Activated B cell treated with CpG ODN at 0.5 μM for 24 hours (primary cell): Measurements from ENCODE around the gene INSYN1. TPM values are rescaled to one million over a fixed set of nuclear protein-coding genes. Genes with fewer than 3 reads are reported as not detected.

ENCODE experiments used
- ATAC-seq: fragments of 200-7000 bp; cut with Tn5 transposase; one replicate; pipeline ENCODE4 v1.10.0; 2021; ENCODE audit warnings: low read depth, mild to moderate bottlenecking, moderate library complexity
- CTCF ChIA-PET: fragments of 350-600 bp; sonication (Branson Sonifier 250); formaldehyde crosslinking; loops from one replicate; lab custom pipeline; 2021; ENCODE audit warnings: antibody characterized with exemption; lab: Charles Lee
- POLR2A ChIA-PET: fragments of 350-600 bp; sonication (Branson Sonifier 250); formaldehyde crosslinking; loops from one replicate; lab custom pipeline; 2021; ENCODE audit warnings: antibody characterized with exemption; lab: Charles Lee
- DNase-seq: peaks from one replicate; pipeline ENCODE4 v3.0.0; 2022
- H3K27ac Mint-ChIP-seq: one replicate; pipeline ENCODE4 v1.8.0; 2020; ENCODE audit warnings: mixed read lengths
- H3K27me3 Mint-ChIP-seq: one replicate; pipeline ENCODE4 v1.8.0; 2021; ENCODE audit warnings: mixed read lengths
- H3K36me3 Mint-ChIP-seq: one replicate; pipeline ENCODE4 v1.8.0; 2021; ENCODE audit warnings: low read depth, mixed read lengths
- H3K4me1 Mint-ChIP-seq: one replicate; pipeline ENCODE4 v1.8.0; 2021; ENCODE audit warnings: mixed read lengths
- H3K4me3 Mint-ChIP-seq: one replicate; pipeline ENCODE4 v1.8.0; 2020; ENCODE audit warnings: mild to moderate bottlenecking, mixed read lengths
- H3K9me3 Mint-ChIP-seq: one replicate; pipeline ENCODE4 v1.8.0; 2020; ENCODE audit warnings: mixed read lengths
- intact Hi-C: fragments of 100-400 bp; cut with micrococcal nuclease; formaldehyde crosslinking; loops from one replicate; pipeline ENCODE4 v1.15.1; 2024
- total RNA-seq: library from RNA; stranded (reverse); gene quantifications from 2 replicates; pipeline ENCODE4 v1.2.3, GENCODE V29; 2022
- TF ChIP-seq, protein P1 (sequence below): fragments of 200-600 bp; IDR thresholded peaks from one replicate; pipeline ENCODE4 v1.8.0; 2022; ENCODE audit warnings: antibody characterized with exemption, mild to moderate bottlenecking

The INSYN1 gene
- total RNA-seq, 1 donor from 2014 or later, result not detected

DNA sequence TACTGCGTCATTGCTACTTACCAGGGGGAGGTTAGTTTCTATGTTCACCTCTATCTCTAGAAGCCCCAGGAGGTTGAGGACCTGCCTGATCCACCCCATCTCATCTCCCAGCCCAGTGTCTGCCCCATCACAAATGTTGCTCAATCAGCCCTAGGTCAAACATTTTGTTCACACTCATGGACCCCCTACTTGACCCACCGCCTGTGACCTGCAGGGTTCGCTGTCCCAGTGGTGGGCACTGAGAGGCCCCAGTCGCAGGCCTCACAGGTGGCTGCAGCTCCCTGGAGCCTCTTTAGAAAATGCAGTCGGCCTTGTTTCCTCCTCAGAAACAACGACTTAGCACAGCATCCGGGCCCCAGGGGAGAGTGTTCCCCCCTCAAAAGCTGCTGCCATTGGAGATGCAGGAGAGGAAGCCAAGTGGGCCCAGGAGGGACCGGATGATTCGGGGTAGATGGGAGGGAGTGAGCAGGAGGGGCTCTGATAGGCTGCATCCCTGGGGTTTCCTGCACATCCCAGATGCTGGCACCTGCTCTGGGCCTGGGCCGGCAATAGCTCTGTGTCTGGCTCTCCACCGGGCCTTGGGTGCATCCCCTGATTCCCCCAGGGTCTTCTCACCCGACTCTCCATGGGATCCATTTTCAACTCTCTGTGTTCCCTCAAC, 18.4 kb upstream of the INSYN1 start:
- H3K36me3 Mint-ChIP-seq, result no peaks in the 10 kb centered on the region
- H3K27ac Mint-ChIP-seq, result no peak overlapping the region

DNA sequence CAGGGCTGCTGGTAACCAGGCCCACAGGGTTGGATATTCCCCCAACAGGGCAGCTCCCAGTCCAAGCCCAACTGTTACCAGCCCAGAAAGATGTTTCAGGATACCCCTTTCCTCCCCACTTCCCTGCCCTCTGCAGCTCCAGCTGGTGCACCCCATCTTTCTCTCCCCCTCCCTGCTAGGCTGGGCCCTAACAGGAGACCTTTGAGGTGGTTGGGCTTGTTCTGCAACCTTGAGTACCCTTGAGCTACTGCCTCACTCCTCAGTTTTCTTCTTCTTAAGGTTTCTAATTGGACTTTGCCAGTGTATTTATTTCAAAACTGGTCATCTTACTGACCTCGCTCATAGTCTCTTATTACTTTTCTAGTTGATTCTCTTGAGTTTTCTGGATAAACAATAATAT, 16.9 kb upstream of the INSYN1 start:
- ChIA-PET POLR2A (no interaction called here), CTCF (no interaction called here)
- no peak for DNase-seq
- Mint-ChIP-seq H3K27ac (no peak overlapping the region), H3K36me3 (no peaks in the 10 kb centered on the region), H3K27me3 (peaks cover 21% of the 10 kb centered on the region), H3K9me3 (no peaks in the 10 kb centered on the region), H3K4me3 (no peak overlapping the region), H3K4me1 (no peaks in the 10 kb centered on the region)
- no peak for ATAC-seq
- TF ChIP-seq, protein P1, sequence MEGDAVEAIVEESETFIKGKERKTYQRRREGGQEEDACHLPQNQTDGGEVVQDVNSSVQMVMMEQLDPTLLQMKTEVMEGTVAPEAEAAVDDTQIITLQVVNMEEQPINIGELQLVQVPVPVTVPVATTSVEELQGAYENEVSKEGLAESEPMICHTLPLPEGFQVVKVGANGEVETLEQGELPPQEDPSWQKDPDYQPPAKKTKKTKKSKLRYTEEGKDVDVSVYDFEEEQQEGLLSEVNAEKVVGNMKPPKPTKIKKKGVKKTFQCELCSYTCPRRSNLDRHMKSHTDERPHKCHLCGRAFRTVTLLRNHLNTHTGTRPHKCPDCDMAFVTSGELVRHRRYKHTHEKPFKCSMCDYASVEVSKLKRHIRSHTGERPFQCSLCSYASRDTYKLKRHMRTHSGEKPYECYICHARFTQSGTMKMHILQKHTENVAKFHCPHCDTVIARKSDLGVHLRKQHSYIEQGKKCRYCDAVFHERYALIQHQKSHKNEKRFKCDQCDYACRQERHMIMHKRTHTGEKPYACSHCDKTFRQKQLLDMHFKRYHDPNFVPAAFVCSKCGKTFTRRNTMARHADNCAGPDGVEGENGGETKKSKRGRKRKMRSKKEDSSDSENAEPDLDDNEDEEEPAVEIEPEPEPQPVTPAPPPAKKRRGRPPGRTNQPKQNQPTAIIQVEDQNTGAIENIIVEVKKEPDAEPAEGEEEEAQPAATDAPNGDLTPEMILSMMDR, result no peak
- intact Hi-C loops, result no loop called here

More for the DNA sequence above, 18.4 kb upstream of the INSYN1 start:
- intact Hi-C loops, result no loop called here
- ATAC-seq (no peak), DNase-seq (no peak)
- H3K27me3 Mint-ChIP-seq, result peaks cover 20% of the 10 kb centered on the region
- CTCF ChIA-PET, result no interaction called here
- TF ChIP-seq, protein P1, result no peak
- no peaks in the 10 kb centered on the region for H3K4me1 Mint-ChIP-seq
- POLR2A ChIA-PET, result no interaction called here
- no peaks in the 10 kb centered on the region for H3K9me3 Mint-ChIP-seq
- no peak overlapping the region for H3K4me3 Mint-ChIP-seq

DNA sequence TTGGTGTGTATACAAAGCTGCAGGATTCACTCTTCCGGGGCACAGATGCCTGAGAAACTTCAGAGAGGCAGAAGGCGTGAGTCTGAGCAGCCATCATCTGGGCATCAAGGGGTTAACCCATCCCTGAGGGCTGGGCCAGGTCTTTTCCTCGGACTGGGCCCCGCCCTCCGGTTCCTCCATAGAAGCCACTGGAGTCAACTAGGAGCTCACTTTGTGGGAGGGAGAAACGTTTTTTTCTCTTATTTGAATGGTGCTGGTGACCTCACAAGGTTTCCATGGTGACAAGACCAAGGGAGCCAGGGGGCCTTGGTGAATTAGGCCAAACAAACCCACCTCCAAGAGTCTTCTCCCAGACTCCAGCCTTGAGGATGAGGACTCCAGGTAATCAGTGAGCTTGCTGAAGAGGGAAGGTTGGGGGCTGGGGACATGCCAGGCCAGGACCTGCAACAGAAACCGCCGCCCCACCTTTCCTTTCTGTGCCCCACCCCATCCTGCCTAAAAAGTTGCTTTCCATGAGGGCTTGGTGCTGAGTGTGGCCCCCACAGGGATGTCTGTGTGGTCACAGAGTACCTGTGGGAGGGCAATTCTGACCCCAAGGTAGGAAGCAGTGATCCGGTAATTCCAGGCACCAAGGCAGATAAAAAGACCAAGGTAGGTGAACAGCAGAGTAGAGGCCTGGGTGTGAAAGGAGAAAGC, 14.8 kb upstream of the INSYN1 start:
- ChIA-PET CTCF (no interaction called here), POLR2A (no interaction called here)
- Mint-ChIP-seq H3K36me3 (no peaks in the 10 kb centered on the region), H3K4me1 (no peaks in the 10 kb centered on the region), H3K27me3 (peaks cover 20% of the 10 kb centered on the region), H3K4me3 (no peak overlapping the region), H3K9me3 (no peaks in the 10 kb centered on the region), H3K27ac (no peak overlapping the region)
- intact Hi-C loops, result no loop called here
- DNase-seq (no peak), ATAC-seq (no peak)
- TF ChIP-seq, protein P1, result no peak

DNA sequence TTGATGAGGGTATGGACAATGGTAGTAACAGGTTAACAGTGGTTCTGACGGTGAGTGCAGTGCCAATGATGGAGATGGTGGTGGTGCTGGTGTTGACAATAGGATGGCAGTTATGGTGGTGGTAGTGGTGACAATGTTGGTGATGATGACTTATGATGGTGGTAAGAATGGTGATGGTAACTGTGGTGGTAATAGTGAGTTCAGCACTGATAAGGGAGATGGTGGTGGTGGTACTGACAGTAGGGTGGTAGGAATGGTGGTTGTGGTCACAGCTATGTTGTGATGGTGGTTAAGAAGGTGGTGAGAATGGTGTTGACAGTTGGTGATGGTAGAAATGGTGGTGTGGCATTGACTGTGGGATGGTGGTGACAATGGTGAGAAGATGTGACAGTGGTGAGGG, 13.4 kb upstream of the INSYN1 start:
- peaks cover 10% of the 10 kb centered on the region for H3K27me3 Mint-ChIP-seq
- no peaks in the 10 kb centered on the region for H3K36me3 Mint-ChIP-seq
- H3K4me3 Mint-ChIP-seq, result no peak overlapping the region
- no peaks in the 10 kb centered on the region for H3K9me3 Mint-ChIP-seq
- TF ChIP-seq, protein P1, result no peak
- no peak for ATAC-seq
- H3K4me1 Mint-ChIP-seq, result no peaks in the 10 kb centered on the region
- intact Hi-C loops, result no loop called here
- H3K27ac Mint-ChIP-seq, result no peak overlapping the region
- ChIA-PET CTCF (no interaction called here), POLR2A (no interaction called here)
- no peak for DNase-seq

DNA sequence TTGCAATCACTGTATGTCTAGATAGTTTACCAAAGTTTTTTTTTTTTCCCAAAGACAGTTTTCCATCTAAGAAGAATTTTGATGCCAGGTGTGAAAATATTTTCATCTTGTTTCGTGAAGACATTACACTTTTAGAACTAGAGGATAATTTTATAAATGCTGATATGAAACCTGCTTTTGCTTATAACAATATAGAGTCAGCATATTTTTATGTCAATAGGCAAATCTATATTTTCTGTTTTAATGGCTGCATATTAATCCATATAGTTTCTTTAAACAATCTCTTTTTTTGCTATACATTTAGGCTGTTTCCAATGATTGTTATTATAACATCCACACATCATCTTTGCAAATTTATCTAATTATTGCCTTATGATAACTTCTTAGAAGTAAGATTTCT, 12.6 kb upstream of the INSYN1 start:
- Mint-ChIP-seq H3K27ac (no peak overlapping the region), H3K27me3 (peaks cover 10% of the 10 kb centered on the region), H3K9me3 (no peaks in the 10 kb centered on the region), H3K4me3 (no peak overlapping the region), H3K4me1 (no peaks in the 10 kb centered on the region), H3K36me3 (no peaks in the 10 kb centered on the region)
- no peak for DNase-seq
- POLR2A ChIA-PET, result no interaction called here
- ATAC-seq, result no peak
- CTCF ChIA-PET, result no interaction called here
- intact Hi-C loops, result no loop called here
- TF ChIP-seq, protein P1, result no peak
